Sigmoid colon (tissue), 4 donors: Measurements from ENCODE around the gene PXK.

Experiments
- POLR2A ChIP-seq, 2 donors: fragments of 450-650 bp; IDR thresholded peaks; one replicate each; pipeline ENCODE4 v1.6.1; 2016; ENCODE audit warnings: antibody characterized with exemption in 2 of 2, mild to moderate bottlenecking in 2 of 2, moderate library complexity in 2 of 2
- POLR2AphosphoS5 ChIP-seq, 4 donors: sonication (generic); formaldehyde crosslinking; IDR thresholded peaks; one replicate each; pipeline ENCODE4 v1.6.1; 2017; ENCODE audit warnings: antibody characterized with exemption in 4 of 4

- TF ChIP-seq POLR2A (IDR thresholded peaks at IDR 0.05) (no peak), POLR2AphosphoS5 (IDR thresholded peaks at IDR 0.05) (peak in 2 of 4 donors; percentile 24)
Measured at GRCh38 chr3:58386626-58387365, 54.1 kb downstream of the PXK start.
